VCaP (cell line): ENCODE measurements around the gene YPEL2.

Source experiments
- H3K27ac ChIP-seq: fragments of 450-650 bp; 2 replicates; pipeline ENCODE4 v1.5.1; 2017
- TF ChIP-seq, protein P1 (sequence below): fragments of 450-650 bp; conservative IDR thresholded peaks from 2 replicates; pipeline ENCODE4 v1.5.1; 2017; ENCODE audit warnings: mild to moderate bottlenecking, moderate library complexity

The YPEL2 gene

DNA sequence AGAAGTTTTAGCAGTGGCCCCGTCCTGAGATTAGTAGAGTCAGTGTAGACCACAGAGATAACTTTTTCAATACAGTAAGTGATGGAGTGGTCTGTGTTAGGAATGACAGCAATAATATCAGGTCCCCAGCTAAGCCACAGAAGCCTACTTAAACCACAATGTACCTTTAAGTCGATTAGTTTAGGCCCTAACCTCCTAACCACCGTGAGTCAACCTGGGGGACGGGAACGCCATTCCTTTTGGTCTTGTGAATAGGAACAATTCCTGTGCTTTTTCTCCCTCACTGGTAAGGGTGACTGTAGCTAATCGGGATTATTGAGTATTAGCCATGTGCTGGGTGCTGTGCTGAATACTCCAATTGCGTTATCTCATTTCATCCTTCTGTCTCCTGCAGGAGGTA is 14.0 kb downstream of the YPEL2 start:
- no peak overlapping the region for H3K27ac ChIP-seq
- TF ChIP-seq, protein P1, sequence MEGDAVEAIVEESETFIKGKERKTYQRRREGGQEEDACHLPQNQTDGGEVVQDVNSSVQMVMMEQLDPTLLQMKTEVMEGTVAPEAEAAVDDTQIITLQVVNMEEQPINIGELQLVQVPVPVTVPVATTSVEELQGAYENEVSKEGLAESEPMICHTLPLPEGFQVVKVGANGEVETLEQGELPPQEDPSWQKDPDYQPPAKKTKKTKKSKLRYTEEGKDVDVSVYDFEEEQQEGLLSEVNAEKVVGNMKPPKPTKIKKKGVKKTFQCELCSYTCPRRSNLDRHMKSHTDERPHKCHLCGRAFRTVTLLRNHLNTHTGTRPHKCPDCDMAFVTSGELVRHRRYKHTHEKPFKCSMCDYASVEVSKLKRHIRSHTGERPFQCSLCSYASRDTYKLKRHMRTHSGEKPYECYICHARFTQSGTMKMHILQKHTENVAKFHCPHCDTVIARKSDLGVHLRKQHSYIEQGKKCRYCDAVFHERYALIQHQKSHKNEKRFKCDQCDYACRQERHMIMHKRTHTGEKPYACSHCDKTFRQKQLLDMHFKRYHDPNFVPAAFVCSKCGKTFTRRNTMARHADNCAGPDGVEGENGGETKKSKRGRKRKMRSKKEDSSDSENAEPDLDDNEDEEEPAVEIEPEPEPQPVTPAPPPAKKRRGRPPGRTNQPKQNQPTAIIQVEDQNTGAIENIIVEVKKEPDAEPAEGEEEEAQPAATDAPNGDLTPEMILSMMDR, result no peak

DNA sequence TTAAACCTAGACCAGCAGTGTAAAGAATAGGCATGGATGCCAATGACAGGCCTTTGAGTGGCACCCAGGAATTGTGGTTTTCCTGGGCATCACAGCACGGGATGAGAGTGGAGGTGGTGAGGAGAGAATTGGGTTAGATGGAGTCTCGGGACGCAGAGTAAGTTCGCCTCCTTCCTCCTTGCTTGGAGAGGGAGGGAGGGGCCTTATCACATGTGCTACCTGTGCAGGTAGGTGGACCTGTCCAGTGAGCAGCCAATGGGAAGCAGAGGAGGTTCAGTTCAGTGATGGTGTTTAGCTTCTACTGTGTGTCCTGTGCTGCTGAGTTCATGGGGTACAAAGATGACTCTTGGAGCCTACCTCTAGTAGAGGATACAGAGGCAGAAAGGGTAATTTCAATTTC is 14.9 kb downstream of the YPEL2 start:
- TF ChIP-seq, protein P1, result no peak
- H3K27ac ChIP-seq, result no peak overlapping the region

DNA sequence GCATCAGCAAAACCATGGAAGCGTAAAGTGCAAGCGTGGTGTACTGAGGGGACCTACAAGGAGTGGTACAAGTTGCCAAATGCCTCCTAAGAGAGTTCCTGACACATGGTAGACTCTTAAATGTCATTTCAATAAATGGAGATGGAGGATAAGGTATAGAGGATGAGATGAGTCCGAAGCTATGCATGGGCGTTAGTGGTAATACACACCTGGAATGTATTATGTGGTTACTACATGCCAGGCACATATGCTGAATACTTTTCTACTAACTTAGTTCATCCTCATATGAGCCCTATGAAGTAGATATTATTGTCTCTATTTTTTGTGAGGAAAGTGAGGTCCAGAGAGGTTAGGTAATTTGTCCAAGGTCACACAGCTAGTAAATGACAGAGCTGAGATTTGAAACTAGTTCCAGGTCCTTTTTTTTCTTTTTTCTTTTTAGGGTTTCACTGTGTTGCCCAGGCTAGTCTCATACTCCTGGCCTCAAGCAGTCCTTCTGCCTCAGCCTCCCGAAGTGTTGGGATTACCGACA is 15.5 kb downstream of the YPEL2 start:
- TF ChIP-seq, protein P1, result no peak
- H3K27ac ChIP-seq, result no peak overlapping the region

DNA sequence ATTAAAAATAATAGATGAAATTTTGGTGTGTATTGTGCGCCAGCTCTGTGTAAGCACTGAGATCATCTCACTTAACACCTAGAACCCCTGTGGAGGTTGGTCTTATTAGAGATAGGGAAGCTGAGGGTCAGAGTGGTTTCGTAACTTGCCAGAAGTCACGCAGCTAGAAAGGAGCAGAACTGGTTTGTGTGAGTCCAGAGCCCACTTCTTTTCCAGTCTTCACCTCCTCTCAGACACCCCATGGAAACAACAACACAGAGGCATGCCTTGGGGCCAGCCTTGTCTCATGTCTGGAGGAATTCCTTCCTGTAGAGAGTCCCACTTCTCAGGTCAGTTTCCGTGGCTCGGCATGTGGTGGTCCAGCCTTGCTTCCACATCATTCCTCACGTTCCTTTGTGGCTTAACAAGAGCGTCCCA is 16.5 kb downstream of the YPEL2 start:
- TF ChIP-seq, protein P1, result no peak
- H3K27ac ChIP-seq, result no peak overlapping the region

DNA sequence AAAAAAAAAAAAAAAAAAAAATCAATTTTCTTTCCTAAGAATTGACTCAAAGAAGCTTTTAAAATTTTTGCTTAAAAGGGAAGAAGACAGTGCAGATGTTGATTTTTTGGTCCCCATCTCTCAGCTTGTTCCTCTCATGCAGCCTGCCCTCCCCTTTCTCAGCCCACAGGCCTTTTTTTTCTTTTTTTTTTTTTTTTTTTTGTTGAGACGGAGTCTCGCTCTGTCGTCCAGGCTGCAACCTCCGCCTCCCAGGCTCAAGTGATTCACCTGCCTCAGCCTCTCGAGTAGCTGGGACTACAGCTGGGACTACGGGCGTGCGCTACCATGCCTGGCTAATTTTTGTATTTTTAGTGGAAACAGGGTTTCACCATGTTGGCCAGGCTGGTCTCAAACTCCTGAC is 17.7 kb downstream of the YPEL2 start:
- no peak overlapping the region for H3K27ac ChIP-seq
- TF ChIP-seq, protein P1, result no peak

DNA sequence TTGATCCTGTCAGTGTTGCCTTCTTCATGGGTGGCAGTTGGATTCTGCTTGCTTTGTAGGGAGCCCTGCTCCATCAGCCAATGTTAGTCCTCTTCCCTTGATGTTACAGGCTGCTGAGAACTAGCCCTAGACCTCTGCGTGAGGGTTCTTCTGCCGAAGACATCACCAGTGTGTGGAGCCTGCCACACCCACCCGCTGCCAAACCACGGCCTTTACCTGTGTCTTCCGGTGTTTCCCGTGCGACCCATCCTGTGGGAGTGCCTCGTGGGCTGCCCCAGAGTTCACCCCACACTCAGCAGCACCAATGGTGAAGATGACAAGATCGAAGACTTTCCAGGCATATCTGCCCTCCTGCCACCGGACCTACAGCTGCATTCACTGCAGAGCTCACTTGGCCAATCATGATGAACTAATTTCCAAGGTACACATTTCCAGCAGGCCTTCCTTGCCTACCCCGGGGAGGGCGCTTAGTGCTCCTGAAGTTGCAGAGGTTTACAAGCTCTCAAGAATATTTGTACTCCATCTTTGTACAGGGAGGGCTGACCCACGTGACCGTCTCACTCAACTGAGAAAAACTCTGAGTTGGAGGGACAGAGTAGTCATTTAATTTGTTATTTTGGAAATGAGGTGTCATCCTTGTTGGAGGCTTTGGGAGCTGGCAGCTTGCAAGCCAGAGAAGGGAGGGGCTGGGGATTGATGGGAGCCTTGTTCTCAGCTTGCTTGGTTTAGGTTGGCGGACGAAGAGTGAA is 21.8 kb downstream of the YPEL2 start:
- TF ChIP-seq, protein P1, result no peak
- peak overlapping the region; percentile 48 for H3K27ac ChIP-seq

DNA sequence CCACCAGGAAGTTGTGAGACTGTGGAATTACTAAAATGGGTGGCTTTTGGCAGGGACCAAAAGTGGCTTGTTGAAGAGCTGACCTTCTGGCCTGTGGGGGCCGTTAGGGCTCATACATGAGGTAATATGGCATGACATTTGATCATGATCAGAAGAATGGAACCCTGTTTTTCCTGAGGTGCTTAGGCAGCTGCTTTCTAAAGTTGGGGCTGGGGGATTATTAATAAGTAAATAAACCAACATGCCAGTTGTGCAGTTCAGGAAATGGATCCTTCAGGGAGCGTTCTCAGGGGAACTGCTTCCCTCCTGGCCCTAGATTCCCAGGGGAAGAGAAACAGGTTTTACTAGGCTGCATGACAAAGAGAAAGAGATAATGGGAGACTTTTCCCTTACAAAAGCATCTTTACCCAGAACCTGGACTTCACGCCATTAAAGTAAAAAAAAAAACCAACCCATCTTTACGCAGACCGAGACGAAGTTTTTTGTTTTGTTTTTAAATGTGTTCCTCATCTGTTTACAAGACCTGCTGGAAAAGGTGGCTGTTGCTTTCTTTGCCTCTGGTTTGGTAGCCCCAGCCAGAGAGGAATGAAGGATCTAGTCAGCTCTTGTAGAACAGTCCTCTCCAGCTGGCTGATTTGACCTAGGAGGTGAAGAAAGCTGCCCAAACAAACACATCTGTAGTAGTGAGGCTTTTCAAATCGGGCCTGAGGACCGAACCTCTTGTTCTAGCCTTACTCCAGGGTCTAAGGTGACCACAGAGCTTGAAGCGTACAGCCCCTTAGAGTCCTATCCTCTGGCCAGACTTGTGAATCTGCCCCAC is 22.7 kb downstream of the YPEL2 start:
- TF ChIP-seq, protein P1, result no peak
- peak overlapping the region; percentile 48 for H3K27ac ChIP-seq
